MM.1S (cell line): ENCODE measurements around the gene ZNF691.
"Not testable (repeated sequence)": the region's sequence is repeated elsewhere in the genome, so short reads cannot be mapped to it uniquely, and the experiment has no call there.

Experiments used
- DNase-seq: peaks from one replicate; pipeline ENCODE4 v3.0.0-alpha.2; 2015
- H2AFZ ChIP-seq: fragments of 300-600 bp; sonication (generic); 2 replicates; pipeline ENCODE4 v1.6.0; 2016; ENCODE audit warnings: antibody characterized with exemption, low read length
- H3F3A ChIP-seq: fragments of 300-600 bp; sonication (generic); 2 replicates; pipeline ENCODE4 v1.6.1; 2016; ENCODE audit warnings: mild to moderate bottlenecking, antibody characterized with exemption, low read length, moderate library complexity, mixed read lengths; ENCODE audit not compliant: insufficient read depth
- H3K27ac ChIP-seq: fragments of 300-600 bp; sonication (generic); 2 replicates; pipeline ENCODE4 v1.5.1; 2016; ENCODE audit warnings: mild to moderate bottlenecking, low read length
- H3K27me3 ChIP-seq: fragments of 300-600 bp; sonication (generic); replicated peaks from 2 replicates; pipeline ENCODE4 v1.6.0; 2016; ENCODE audit warnings: low read length; ENCODE audit not compliant: insufficient read depth
- H3K36me3 ChIP-seq: fragments of 300-600 bp; sonication (generic); replicated peaks from 2 replicates; pipeline ENCODE4 v1.6.1; 2016; ENCODE audit warnings: mild to moderate bottlenecking, low read length, mixed read lengths; ENCODE audit not compliant: insufficient read depth
- H3K4me1 ChIP-seq: fragments of 300-600 bp; sonication (generic); 2 replicates; pipeline ENCODE4 v1.6.1; 2016; ENCODE audit warnings: low read length, mixed read lengths
- H3K4me2 ChIP-seq: fragments of 300-600 bp; sonication (generic); 2 replicates; pipeline ENCODE4 v1.6.0; 2016; ENCODE audit warnings: low read depth, low read length
- H3K4me3 ChIP-seq: fragments of 300-600 bp; sonication (generic); 2 replicates; pipeline ENCODE4 v1.5.1; 2016; ENCODE audit warnings: low read length, mixed read lengths
- H3K79me2 ChIP-seq: fragments of 300-600 bp; sonication (generic); 2 replicates; pipeline ENCODE4 v1.6.1; 2016; ENCODE audit warnings: mixed run types, low read length, mixed read lengths
- H3K9ac ChIP-seq: fragments of 300-600 bp; sonication (generic); 2 replicates; pipeline ENCODE4 v1.6.1; 2016; ENCODE audit warnings: low read length, mixed read lengths
- H3K9me2 ChIP-seq: fragments of 300-600 bp; sonication (generic); replicated peaks from 2 replicates; pipeline ENCODE4 v1.6.1; 2016; ENCODE audit warnings: mild to moderate bottlenecking, low read length, mixed read lengths; ENCODE audit not compliant: insufficient read depth
- H3K9me3 ChIP-seq: fragments of 300-600 bp; sonication (generic); replicated peaks from 2 replicates; pipeline ENCODE4 v1.6.1; 2016; ENCODE audit warnings: mild to moderate bottlenecking, low read length, mixed read lengths; ENCODE audit not compliant: insufficient read depth
- H4K20me1 ChIP-seq: fragments of 300-600 bp; sonication (generic); 2 replicates; pipeline ENCODE4 v1.6.1; 2016; ENCODE audit warnings: mild to moderate bottlenecking, low read length, moderate library complexity, mixed read lengths; ENCODE audit not compliant: insufficient read depth
- CTCF ChIP-seq: fragments of 300-600 bp; sonication (generic); IDR thresholded peaks from 2 replicates; pipeline ENCODE4 v1.5.1; 2016; ENCODE audit warnings: antibody characterized with exemption, low read length, mixed read lengths
- EZH2 ChIP-seq: fragments of 300-600 bp; sonication (generic); optimal IDR thresholded peaks from 2 replicates; pipeline ENCODE3; 2017; ENCODE audit warnings: low read depth, mild to moderate bottlenecking, antibody characterized with exemption, low read length, mixed read lengths
- EZH2phosphoT487 ChIP-seq: fragments of 300-600 bp; sonication (generic); IDR thresholded peaks from 2 replicates; pipeline ENCODE4 v1.6.1; 2018; ENCODE audit warnings: antibody characterized with exemption, low read length

Gene ZNF691

DNA sequence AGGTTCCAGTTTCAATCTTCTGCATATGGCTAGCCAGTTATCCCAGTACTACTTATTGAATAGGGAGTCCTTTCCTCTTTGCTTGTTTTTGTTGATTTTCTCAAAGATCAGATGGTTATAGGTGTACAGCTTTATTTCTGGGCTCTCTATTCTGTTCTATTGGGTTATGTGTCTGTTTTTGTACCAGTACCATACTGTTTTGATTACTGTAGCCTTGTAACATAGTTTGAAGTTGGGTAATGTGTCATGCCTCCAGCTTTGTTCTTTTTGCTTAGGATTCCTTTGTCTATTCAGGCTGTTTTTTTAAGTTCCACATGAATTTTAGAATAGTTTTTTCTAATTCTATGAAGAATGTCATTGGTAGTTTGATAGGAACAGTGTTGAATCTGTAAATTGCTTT is 26.7 kb downstream of the ZNF691 start:
- not testable (repeated sequence) for H4K20me1 ChIP-seq, H3K27ac ChIP-seq, H3K27me3 ChIP-seq, H3K4me2 ChIP-seq, DNase-seq, H3K9ac ChIP-seq, H3K36me3 ChIP-seq, H3F3A ChIP-seq, H3K9me2 ChIP-seq, H3K4me1 ChIP-seq, H3K4me3 ChIP-seq, H2AFZ ChIP-seq, H3K9me3 ChIP-seq, H3K79me2 ChIP-seq

DNA sequence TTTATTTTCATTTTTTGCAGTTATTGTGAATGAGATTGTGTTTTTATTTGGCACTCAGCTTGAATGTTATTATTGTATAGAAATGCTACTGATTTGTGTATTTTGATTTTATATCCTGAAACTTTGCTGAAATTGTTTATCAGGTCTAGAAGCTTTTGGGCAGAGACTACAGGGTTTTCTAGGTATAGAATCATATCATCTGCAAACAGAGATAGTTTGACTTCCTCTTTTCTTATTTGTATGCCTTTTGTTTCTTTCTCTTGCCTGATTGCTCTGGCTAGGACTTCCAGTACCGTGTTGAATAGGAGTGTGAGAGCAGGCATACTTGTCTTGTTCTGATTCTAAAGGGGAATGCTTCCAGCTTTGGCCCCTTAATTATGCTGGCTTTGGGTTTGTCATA is 27.3 kb downstream of the ZNF691 start:
- Histone ChIP-seq H3K9ac (no peak overlapping the region), H3K4me1 (peaks cover 6% of the 10 kb centered on the region; the same call in 1 of the 2 replicates), H3K27me3 (no peaks in the 10 kb centered on the region), H3F3A (no peaks in the 10 kb centered on the region), H4K20me1 (no peaks in the 10 kb centered on the region), H3K4me2 (no peak overlapping the region), H3K27ac (no peak overlapping the region), H2AFZ (no peak overlapping the region), H3K9me3 (no peaks in the 10 kb centered on the region), H3K36me3 (no peaks in the 10 kb centered on the region), H3K9me2 (no peaks in the 10 kb centered on the region), H3K79me2 (no peaks in the 10 kb centered on the region), H3K4me3 (no peak overlapping the region)
- no peak for DNase-seq
- TF ChIP-seq EZH2phosphoT487 (no peak), CTCF (no peak), EZH2 (no peak)

GRCh38 chr1:42876009-42876408 is 29.6 kb downstream of the ZNF691 start:
- Histone ChIP-seq H4K20me1 (no peaks in the 10 kb centered on the region), H3K9me3 (no peaks in the 10 kb centered on the region), H3K9me2 (no peaks in the 10 kb centered on the region), H3K4me3 (no peak overlapping the region), H3K27me3 (no peaks in the 10 kb centered on the region), H3K9ac (no peak overlapping the region), H2AFZ (no peak overlapping the region), H3K79me2 (no peaks in the 10 kb centered on the region), H3K36me3 (no peaks in the 10 kb centered on the region), H3F3A (no peaks in the 10 kb centered on the region), H3K4me2 (no peak overlapping the region), H3K27ac (no peak overlapping the region), H3K4me1 (peaks cover 6% of the 10 kb centered on the region; the same call in 1 of the 2 replicates)
- TF ChIP-seq EZH2phosphoT487, result no peak
- no peak for TF ChIP-seq CTCF
- TF ChIP-seq EZH2, result no peak
- no peak for DNase-seq

DNA sequence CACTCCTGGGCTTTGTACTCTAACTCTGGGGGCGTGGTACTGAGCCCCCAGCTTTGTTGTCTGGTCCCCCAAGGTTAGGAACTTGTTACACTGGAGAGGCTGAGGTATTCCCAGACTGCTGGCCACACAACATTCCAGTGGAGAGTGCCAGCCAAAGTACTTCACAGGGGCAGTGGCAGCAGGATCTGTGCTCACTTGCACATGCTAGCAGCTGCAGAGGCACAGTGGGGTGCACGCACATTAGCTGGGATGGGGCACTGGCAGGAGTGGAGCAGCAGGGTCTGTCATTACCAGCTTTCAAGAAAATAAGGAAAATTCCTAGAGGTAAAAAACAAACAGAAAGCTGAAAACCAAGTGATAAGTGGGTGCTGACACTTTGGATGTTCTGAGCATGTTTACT is 31.0 kb downstream of the ZNF691 start:
- TF ChIP-seq CTCF, result no peak
- no peak for TF ChIP-seq EZH2phosphoT487
- TF ChIP-seq EZH2, result no peak
- H3K4me1 ChIP-seq, result peaks cover 6% of the 10 kb centered on the region; the same call in 1 of the 2 replicates
- H3F3A ChIP-seq, result no peaks in the 10 kb centered on the region
- no peaks in the 10 kb centered on the region for H4K20me1 ChIP-seq
- no peak overlapping the region for H2AFZ ChIP-seq
- H3K79me2 ChIP-seq, result no peaks in the 10 kb centered on the region
- H3K9me3 ChIP-seq, result no peaks in the 10 kb centered on the region
- H3K27ac ChIP-seq, result no peak overlapping the region
- H3K4me3 ChIP-seq, result no peak overlapping the region
- no peak for DNase-seq
- no peaks in the 10 kb centered on the region for H3K27me3 ChIP-seq
- H3K4me2 ChIP-seq, result no peak overlapping the region
- H3K9me2 ChIP-seq, result no peaks in the 10 kb centered on the region
- H3K36me3 ChIP-seq, result no peaks in the 10 kb centered on the region
- no peak overlapping the region for H3K9ac ChIP-seq
